SKM-1 (cell line): ENCODE measurements around the gene PPP1R14C.

ENCODE experiments used
- DNase-seq: peaks from one replicate; lab custom pipeline; 2025; ENCODE audit not compliant: unreplicated experiment; lab: John Stamatoyannopoulos, UW

PPP1R14C gene

GRCh38 chr6:150189122-150189521, 46.3 kb downstream of the PPP1R14C start:
- DNase-seq, result no peak

- DNase-seq, result no peak
Observed at GRCh38 chr6:150191809-150192208, 49.0 kb downstream of the PPP1R14C start.

- no peak for DNase-seq
Observed at GRCh38 chr6:150194195-150194594, 51.4 kb downstream of the PPP1R14C start.

- no peak for DNase-seq
Observed at GRCh38 chr6:150195996-150196417, 53.2 kb downstream of the PPP1R14C start.

GRCh38 chr6:150196942-150197745, 54.3 kb downstream of the PPP1R14C start:
- no peak for DNase-seq

- DNase-seq, result no peak
Observed at GRCh38 chr6:150198532-150198931, 55.7 kb downstream of the PPP1R14C start.

- DNase-seq, result no peak
Observed at GRCh38 chr6:150199241-150199640, 56.4 kb downstream of the PPP1R14C start.

- DNase-seq, result no peak
Observed at GRCh38 chr6:150200428-150201100, 57.7 kb downstream of the PPP1R14C start.

GRCh38 chr6:150201285-150201684, 58.4 kb downstream of the PPP1R14C start:
- DNase-seq, result no peak

GRCh38 chr6:150201772-150202329, 59.0 kb downstream of the PPP1R14C start:
- no peak for DNase-seq

- DNase-seq, result no peak
Observed at GRCh38 chr6:150202404-150202803, 59.6 kb downstream of the PPP1R14C start.

GRCh38 chr6:150202934-150203333, 60.1 kb downstream of the PPP1R14C start:
- no peak for DNase-seq

- DNase-seq, result no peak
Observed at GRCh38 chr6:150203378-150203777, 60.5 kb downstream of the PPP1R14C start.

- DNase-seq, result no peak
Observed at GRCh38 chr6:150203871-150204545, 61.2 kb downstream of the PPP1R14C start.

GRCh38 chr6:150204705-150205472, 62.0 kb downstream of the PPP1R14C start:
- DNase-seq, result no peak

GRCh38 chr6:150207931-150208570, 65.2 kb downstream of the PPP1R14C start:
- no peak for DNase-seq

- no peak for DNase-seq
Observed at GRCh38 chr6:150208611-150209352, 65.9 kb downstream of the PPP1R14C start.

GRCh38 chr6:150209415-150209814, 66.6 kb downstream of the PPP1R14C start:
- DNase-seq, result no peak

- DNase-seq, result no peak
Observed at GRCh38 chr6:150211700-150212511, 69.1 kb downstream of the PPP1R14C start.
